ENCODE data around the gene NPTXR.

DNA sequence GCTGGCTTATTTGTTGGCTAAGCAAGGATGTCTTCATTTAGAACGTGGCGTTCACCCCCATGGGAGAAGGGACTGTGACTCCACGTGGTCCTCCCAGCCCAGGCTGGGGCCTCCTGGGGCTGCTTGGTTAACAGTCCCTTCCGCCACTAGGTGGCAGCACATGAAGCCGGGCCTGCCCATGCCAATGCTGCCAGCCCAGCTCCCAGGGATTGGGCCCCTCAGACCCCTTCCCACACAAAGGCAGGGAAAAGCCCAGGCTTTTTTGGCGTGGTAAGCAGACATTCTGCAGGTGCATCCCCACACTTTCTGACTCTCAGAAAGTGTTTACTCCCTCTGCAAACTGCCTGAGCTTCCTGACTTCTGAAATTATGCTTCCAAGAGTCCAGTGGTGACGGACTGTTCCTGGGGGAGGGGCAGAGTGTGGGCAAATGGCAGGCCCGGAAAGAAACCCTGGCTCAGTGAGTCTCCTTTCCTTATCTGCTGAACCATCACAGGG, 25.1 kb upstream of the NPTXR start:
- TF ChIP-seq CTCF (conservative IDR thresholded peaks at IDR 0.05 in 1 of 2, IDR thresholded peaks at IDR 0.05 in 1 of 2; ENCODE audit: low read depth in 1 of 2, low read length in 2 of 2) (peak; percentile 80 to 85), EZH2 (IDR thresholded peaks at IDR 0.05; ENCODE audit: low read length, missing control alignments) (no peak)
